Muscle layer of duodenum (tissue), 2 donors: ENCODE data around the gene ARAP1.
A peak's percentile ranks its signal among the peaks of the same experiment; 100 is the strongest.

Source experiments
- H3K27ac ChIP-seq: one replicate; pipeline ENCODE4 v1.7.0; 2013; ENCODE audit warnings: mild to moderate bottlenecking, low read length
- H3K27me3 ChIP-seq: one replicate; pipeline ENCODE4 v1.7.0; 2013; ENCODE audit warnings: low read depth, mild to moderate bottlenecking, control low read depth, low read length
- H3K36me3 ChIP-seq, 2 donors: one replicate each; pipeline ENCODE4 v1.7.0; 2013; ENCODE audit warnings: low read length in 2 of 2, control low read depth in 1 of 2, mild to moderate bottlenecking in 1 of 2; ENCODE audit not compliant: insufficient read depth in 2 of 2, control insufficient read depth in 1 of 2
- H3K4me1 ChIP-seq, 2 donors: one replicate each; pipeline ENCODE4 v1.7.0; 2013; ENCODE audit warnings: low read length in 2 of 2, mild to moderate bottlenecking in 2 of 2, control low read depth in 1 of 2, moderate library complexity in 1 of 2; ENCODE audit not compliant: insufficient read depth in 2 of 2, control insufficient read depth in 1 of 2
- H3K4me3 ChIP-seq, 2 donors: one replicate each; pipeline ENCODE4 v1.7.0; 2013; ENCODE audit warnings: low read length in 2 of 2, low read depth in 1 of 2, mild to moderate bottlenecking in 1 of 2
- H3K9me3 ChIP-seq, 2 donors: one replicate each; pipeline ENCODE4 v1.7.0; 2013; ENCODE audit warnings: low read length in 2 of 2, control low read depth in 1 of 2, mild to moderate bottlenecking in 1 of 2; ENCODE audit not compliant: control insufficient read depth in 1 of 2
- donor health status: healthy.

ARAP1 gene

DNA sequence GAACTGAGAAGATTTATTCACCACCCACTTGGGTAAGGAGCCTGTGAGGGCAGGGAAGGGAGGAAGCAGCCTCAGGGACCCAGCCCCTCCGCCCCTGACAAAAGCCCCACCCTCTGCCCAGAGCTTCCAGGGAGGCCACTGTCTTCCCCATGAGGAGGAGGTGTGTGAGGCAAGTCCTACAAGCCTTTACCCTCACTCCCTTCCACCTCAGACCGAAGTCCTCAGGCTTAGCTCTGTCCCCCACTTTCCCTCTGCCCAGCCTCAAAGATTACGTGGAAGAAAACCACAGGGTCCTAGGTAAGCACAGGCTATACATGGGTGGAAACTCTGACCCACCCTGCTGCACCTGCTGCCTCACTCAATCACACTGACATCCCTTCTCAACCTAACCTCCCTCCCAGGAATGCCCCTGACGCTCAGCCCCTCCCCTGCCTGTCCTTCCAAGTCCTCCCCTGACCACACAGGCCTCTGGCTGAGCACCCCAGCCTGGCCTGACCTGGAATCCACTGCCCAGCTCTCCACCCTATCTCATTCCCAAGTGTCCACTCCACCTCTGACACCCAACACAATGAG lies 3.6 kb upstream of the ARAP1 start:
- H3K9me3 ChIP-seq = no peaks in the 10 kb centered on the region
- H3K4me3 ChIP-seq = no peak overlapping the region
- H3K4me1 ChIP-seq = peaks cover 7 to 34% of the 10 kb centered on the region in 2 donors
- H3K27ac ChIP-seq = no peak overlapping the region
- H3K36me3 ChIP-seq = peaks cover 0 to 4% of the 10 kb centered on the region in 2 donors
- H3K27me3 ChIP-seq = no peaks in the 10 kb centered on the region

DNA sequence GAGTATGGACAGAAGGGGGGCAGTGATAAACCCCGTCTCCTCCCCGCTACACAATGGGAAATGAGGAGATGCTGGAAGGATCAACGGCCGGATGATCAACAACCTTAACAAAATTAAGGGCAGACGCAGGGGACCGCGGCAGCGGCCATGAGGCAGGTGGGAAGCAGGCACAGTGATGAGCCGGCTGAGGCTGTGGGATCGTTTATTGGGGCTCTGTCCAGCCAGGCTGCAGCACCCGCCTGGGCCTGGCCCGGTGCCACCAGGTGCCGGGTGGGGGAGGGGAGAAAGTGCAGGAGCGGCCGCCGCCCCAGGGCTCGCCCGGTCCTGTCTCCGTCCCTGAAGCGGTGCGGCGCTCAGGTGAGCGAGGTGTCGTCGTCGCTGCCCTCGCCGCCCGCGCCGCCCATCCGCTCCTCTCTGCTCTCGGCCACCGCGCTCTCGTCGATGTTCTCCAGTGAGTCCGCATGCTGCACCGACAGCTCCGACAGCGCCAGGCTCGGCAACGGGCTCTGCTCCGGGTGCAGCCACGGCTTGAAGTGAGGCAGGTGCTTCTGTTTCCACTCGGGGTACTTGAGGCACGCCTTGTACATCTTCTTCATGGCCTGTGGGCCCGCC lies 2.4 kb upstream of the ARAP1 start:
- H3K4me1 ChIP-seq = peaks cover 7 to 44% of the 10 kb centered on the region in 2 donors
- H3K27ac ChIP-seq = no peak overlapping the region
- no peaks in the 10 kb centered on the region for H3K27me3 ChIP-seq
- no peaks in the 10 kb centered on the region for H3K9me3 ChIP-seq
- H3K36me3 ChIP-seq = peaks cover 0 to 4% of the 10 kb centered on the region in 2 donors
- H3K4me3 ChIP-seq = no peak overlapping the region

DNA sequence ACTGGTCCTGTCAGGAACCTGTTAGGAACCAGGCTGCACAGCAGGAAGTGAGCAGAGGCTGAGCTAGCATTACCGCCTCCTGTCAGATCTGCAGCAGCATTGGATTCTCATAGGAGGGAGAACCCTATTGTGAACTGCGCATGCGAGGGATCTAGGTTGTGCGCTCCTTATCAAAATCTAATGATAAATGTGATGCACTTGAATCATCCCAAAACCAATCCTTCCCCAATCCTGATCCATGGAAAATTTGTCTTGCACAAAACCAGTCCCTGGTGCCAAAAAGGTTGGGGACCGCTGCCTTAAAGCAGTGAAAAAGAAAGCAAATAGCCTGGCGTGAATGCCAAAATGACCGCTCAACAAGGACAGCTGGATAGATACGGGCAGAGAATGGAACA lies 1.9 kb upstream of the ARAP1 start:
- H3K27ac ChIP-seq = no peak overlapping the region
- no peak overlapping the region for H3K4me3 ChIP-seq
- peaks cover 7 to 43% of the 10 kb centered on the region in 2 donors for H3K4me1 ChIP-seq
- no peaks in the 10 kb centered on the region for H3K27me3 ChIP-seq
- H3K36me3 ChIP-seq = peaks cover 0 to 4% of the 10 kb centered on the region in 2 donors
- H3K9me3 ChIP-seq = no peaks in the 10 kb centered on the region

DNA sequence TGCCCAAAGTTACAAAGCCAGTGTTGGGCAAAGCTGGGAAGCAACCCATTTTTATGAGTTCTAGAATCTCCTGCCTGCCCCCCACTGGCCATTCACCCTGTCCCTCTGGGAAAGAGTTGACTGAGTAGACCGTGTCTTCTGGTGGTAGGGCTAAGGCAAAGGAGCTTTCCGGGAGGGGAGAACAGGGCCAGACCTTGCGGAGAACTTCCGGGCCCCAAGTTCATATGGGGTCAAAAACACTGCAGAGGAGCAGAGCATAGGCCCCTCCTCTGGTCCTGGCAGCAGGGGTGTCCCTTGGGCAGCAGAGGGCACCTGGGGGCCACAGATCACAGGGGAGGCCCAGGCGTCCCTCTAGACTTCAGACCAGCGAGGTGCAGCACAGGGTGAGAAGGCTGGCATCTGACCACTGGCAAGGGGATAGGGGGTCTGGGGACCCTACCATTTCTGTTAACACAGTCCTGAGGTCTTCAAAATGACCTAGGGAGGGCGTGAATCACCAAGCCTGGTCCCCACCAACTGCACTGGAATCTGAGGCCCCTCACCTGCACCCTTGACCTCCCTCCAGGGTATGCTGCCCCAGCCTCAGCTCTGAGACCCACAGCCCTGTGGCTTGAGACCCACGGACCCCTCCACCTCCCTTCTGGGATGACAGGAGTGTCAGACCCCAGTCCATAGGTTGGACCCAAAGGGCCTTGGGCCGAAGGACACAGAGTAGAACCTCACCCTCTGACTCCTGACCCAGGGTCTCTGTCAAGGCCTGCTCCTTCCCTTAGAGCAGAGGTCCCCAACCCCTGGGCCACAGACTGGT lies 1.3 kb upstream of the ARAP1 start:
- Histone ChIP-seq H3K4me3 (no peak overlapping the region), H3K4me1 (peaks cover 5 to 37% of the 10 kb centered on the region in 2 donors), H3K27ac (no peak overlapping the region), H3K9me3 (no peaks in the 10 kb centered on the region), H3K36me3 (peaks cover 0 to 4% of the 10 kb centered on the region in 2 donors), H3K27me3 (no peaks in the 10 kb centered on the region)

DNA sequence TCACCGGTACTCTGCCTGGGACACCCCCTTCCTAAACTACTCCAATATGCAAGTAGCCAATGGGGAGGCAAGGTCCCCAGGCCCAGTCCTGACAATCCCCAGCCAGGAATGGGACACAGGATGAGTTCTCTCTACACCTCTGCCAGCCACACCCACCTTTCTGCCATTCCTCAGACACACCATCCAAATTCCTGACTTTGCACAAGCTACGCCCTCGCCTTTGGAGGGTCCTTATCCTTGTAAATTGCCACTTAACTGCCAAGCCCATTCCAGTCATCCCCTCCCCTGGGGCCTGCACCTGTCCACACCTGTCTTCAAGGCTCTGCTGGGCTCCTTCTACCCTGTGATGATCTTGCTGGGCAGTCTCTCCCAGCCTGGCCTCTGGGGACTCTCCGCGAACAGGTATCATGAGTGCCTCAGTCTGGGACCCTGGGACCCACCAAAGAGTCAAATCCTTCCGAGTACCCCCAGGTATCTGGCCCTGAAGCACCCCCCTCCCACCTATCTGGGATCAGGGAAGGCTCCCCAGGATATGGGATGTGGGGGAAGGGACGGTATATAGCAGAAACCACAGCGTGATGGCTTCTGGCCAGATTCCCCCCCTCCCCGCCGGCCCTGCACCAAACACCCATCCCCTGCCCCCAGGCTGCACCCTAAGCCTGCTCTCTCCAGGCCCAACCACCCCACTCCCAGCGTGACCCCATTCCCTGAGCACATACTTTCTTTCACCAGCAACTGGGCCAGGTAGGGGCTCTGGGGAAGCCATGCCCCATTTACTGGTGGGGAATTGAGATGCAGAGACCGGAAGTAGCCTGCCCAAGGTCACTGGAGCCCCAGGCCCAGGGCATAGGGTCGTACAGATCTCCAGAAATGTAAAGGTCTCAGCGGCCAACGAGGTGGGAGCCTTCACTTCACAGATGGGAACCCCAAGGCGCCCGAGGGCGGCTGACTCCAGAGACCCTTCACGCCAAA lies 806 bp downstream of the ARAP1 start:
- H3K9me3 ChIP-seq = no peaks in the 10 kb centered on the region
- no peaks in the 10 kb centered on the region for H3K27me3 ChIP-seq
- H3K36me3 ChIP-seq = no peaks in the 10 kb centered on the region
- H3K27ac ChIP-seq = no peak overlapping the region
- H3K4me1 ChIP-seq = peaks cover 4 to 40% of the 10 kb centered on the region in 2 donors
- peak overlapping the region; percentile 69 to 94 for H3K4me3 ChIP-seq

DNA sequence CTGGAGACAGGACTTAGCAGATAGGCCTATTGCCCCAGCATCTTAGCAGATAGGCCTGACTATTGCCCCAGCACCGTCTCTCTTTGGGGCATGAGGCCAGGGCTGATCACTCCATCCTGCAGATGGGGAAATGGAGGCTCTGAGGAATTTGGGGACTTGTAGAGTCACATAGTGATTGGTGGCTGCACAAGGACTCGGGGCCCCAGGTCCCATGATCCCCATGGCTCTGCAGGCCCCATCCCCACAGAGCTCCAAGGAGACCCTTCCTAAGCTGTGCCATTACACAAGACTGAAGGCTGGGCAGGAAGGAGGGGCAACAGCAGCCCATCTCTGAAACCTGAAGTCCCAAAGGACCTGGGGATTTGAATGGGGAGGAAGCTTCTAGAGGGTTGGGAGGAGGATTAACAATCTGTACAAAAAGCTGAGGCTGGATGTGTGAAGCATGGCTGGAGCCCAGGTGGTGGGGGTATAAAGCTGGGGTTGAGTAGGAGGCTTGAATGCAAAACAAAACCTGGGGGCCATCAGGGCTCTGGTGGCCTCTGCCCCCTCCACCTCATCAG lies 1.6 kb downstream of the ARAP1 start:
- no peaks in the 10 kb centered on the region for H3K9me3 ChIP-seq
- no peak overlapping the region for H3K27ac ChIP-seq
- H3K4me3 ChIP-seq = peak overlapping the region in 1 of 2 donors; percentile 94
- H3K36me3 ChIP-seq = no peaks in the 10 kb centered on the region
- H3K4me1 ChIP-seq = peaks cover 4 to 40% of the 10 kb centered on the region in 2 donors
- H3K27me3 ChIP-seq = no peaks in the 10 kb centered on the region

DNA sequence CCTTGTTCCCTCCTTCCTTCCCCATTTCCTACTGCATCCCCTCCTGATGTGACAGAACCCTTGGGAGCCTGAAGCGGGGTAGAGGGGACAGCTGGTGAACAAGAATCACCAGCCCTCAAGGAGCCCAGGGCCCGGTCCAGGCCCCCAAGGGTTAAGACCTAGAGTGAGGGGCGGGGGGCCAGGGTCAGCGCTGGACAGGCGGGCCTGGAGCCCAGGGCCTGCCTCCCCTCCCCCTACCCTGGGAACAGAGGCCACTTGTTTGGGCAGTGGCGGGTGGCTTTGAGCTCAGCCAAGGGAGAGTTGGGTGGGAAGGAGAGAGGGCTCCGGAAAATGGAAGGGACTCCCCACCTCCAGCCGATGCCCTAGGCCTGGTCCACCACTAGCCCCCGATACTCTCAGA lies 2.1 kb downstream of the ARAP1 start:
- Histone ChIP-seq H3K27me3 (no peaks in the 10 kb centered on the region), H3K27ac (no peak overlapping the region), H3K9me3 (no peaks in the 10 kb centered on the region), H3K4me1 (peaks cover 4 to 40% of the 10 kb centered on the region in 2 donors), H3K4me3 (no peak overlapping the region), H3K36me3 (no peaks in the 10 kb centered on the region)

DNA sequence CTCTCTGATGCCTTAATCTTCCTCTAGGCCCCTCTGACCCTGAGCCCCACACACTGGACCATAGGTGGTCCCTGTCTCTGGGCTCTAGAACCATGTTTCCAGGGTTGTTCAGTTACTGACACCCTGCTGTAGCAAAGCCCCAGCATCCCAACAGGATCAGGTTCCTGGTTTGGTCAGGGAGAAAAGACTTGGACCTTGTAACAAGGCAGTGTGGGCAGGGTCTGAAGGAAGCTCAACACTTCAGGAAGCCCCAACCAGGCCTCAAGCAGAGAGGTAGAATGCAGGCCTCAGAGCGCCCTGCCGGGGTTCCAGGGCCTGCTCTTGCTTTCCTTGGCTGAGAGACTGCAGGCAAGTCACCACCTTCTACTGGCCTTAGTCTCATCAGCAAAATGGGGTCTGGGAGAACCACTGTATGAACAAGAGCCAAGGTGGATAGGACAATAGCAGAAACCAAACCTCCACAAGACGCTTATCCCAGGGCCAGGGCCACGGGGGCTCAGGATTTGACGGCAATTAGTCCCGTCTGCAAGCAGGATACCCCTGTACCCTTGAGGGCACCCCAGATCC lies 4.8 kb downstream of the ARAP1 start:
- Histone ChIP-seq H3K27ac (no peak overlapping the region), H3K9me3 (no peaks in the 10 kb centered on the region), H3K36me3 (no peaks in the 10 kb centered on the region), H3K4me3 (no peak overlapping the region), H3K27me3 (no peaks in the 10 kb centered on the region), H3K4me1 (peaks cover 11 to 44% of the 10 kb centered on the region in 2 donors)

DNA sequence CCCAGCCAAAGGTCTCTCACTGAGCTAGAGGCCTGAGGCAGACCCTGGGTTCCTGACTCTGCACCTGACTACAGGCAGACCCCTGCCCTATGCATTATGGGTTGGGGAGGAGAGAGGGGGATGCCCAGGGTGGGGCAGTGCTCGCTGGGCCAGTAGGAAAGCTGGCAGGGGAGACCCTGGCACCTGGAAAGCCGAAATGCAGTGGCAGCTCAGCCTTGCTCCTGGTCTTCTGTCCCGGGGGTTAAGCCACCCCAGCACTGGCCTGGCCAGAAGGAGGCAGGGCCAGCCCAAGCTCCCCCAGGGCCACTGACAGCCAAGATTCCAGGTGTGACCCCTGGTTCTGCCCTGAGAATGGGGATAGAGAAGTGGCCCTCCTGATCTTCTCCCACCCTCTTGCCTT lies 5.4 kb downstream of the ARAP1 start:
- H3K4me1 ChIP-seq = peaks cover 11 to 46% of the 10 kb centered on the region in 2 donors
- H3K4me3 ChIP-seq = no peak overlapping the region
- no peak overlapping the region for H3K27ac ChIP-seq
- H3K27me3 ChIP-seq = no peaks in the 10 kb centered on the region
- no peaks in the 10 kb centered on the region for H3K9me3 ChIP-seq
- no peaks in the 10 kb centered on the region for H3K36me3 ChIP-seq

DNA sequence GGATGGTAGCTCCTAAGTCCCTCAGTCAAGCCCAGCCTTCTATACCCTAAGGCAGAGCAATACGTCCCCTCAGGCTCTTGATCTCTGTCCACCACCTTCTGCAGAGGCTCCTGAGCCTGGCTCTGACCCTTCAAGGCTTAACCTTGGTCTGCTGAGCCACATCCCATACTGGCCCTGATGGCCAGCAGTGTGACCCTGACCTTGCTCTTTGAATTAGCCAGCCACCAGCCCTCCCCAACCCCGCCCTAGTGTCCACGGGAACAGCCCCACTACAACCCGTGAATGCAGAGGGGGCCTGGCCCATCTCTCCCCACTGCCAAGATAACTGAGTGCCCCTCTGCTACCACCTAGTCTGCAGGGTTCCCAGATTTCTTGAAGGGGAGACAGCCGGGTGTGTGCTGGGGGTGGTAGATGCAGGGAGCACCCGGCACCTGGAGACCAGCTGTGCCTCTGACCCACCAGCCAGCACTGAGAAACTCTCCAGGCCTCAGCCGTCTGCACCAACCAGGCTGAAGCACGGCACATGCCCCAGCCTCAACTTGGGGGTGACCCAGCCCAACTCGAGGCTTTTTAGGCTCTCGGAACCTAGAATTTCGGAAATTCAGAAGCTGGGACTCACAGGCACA lies 6.2 kb downstream of the ARAP1 start:
- no peak overlapping the region for H3K27ac ChIP-seq

More for the DNA sequence above, 6.2 kb downstream of the ARAP1 start:
- no peaks in the 10 kb centered on the region for H3K27me3 ChIP-seq
- no peak overlapping the region for H3K4me3 ChIP-seq
- no peaks in the 10 kb centered on the region for H3K36me3 ChIP-seq
- H3K9me3 ChIP-seq = no peaks in the 10 kb centered on the region
- H3K4me1 ChIP-seq = peaks cover 8 to 41% of the 10 kb centered on the region in 2 donors
